COR-L47 (cell line): Measurements from ENCODE around the gene MYOD1.
A peak's percentile ranks its signal among the peaks of the same experiment; 100 is the strongest.

Experiments used
- DNase-seq: peaks from one replicate; lab custom pipeline; 2025; lab: John Stamatoyannopoulos, UW

Gene MYOD1

GRCh38 chr11:17702876-17703275 is 16.5 kb upstream of the MYOD1 start:
- DNase-seq: no peak

GRCh38 chr11:17703951-17704350 is 15.4 kb upstream of the MYOD1 start:
- no peak for DNase-seq

- DNase-seq: no peak
These were observed 11.5 kb upstream of the MYOD1 start for GRCh38 chr11:17707830-17708229.

GRCh38 chr11:17711836-17712235 is 7.5 kb upstream of the MYOD1 start:
- DNase-seq: no peak

GRCh38 chr11:17713851-17714250 is 5.5 kb upstream of the MYOD1 start:
- no peak for DNase-seq

GRCh38 chr11:17714356-17714854 is 5.0 kb upstream of the MYOD1 start:
- no peak for DNase-seq

- no peak for DNase-seq
These were observed 4.5 kb upstream of the MYOD1 start for GRCh38 chr11:17714870-17715269.

- no peak for DNase-seq
These were observed 2.6 kb upstream of the MYOD1 start for GRCh38 chr11:17716807-17717206.

- DNase-seq: no peak
These were observed 1.4 kb upstream of the MYOD1 start for GRCh38 chr11:17718015-17718414.

- no peak for DNase-seq
These were observed 835 bp upstream of the MYOD1 start for GRCh38 chr11:17718510-17718962.

- no peak for DNase-seq
These were observed 796 bp downstream of the MYOD1 start for GRCh38 chr11:17719938-17720795.

- DNase-seq: no peak
These were observed 1.4 kb downstream of the MYOD1 start for GRCh38 chr11:17720796-17721171.

GRCh38 chr11:17721242-17721999 is 2.0 kb downstream of the MYOD1 start:
- no peak for DNase-seq

GRCh38 chr11:17722000-17722643 is 2.8 kb downstream of the MYOD1 start:
- DNase-seq: no peak

GRCh38 chr11:17724020-17724908 is 4.9 kb downstream of the MYOD1 start:
- DNase-seq: no peak

- no peak for DNase-seq
These were observed 5.8 kb downstream of the MYOD1 start for GRCh38 chr11:17725174-17725573.

- DNase-seq: no peak
These were observed 10.8 kb downstream of the MYOD1 start for GRCh38 chr11:17730137-17730536.

- DNase-seq: peak; percentile 95
These were observed 11.5 kb downstream of the MYOD1 start for GRCh38 chr11:17730608-17731462.

- no peak for DNase-seq
These were observed 13.9 kb downstream of the MYOD1 start for GRCh38 chr11:17733261-17733660.

- DNase-seq: peak; percentile 81
These were observed 15.1 kb downstream of the MYOD1 start, which contains the start of gene KCNC1 for GRCh38 chr11:17734418-17734911. Gene KCNC1 (plus strand): TSS chr11:17734781. CDS start chr11:17736003, 1,222 bp downstream.
